Ishikawa (cell line): ENCODE results near the gene CCL15.

ENCODE experiments used
- CEBPB ChIP-seq: IDR thresholded peaks from 2 replicates; pipeline ENCODE4 v1.6.1; 2012
- CREB1 ChIP-seq: IDR thresholded peaks from 2 replicates; pipeline ENCODE4 v1.6.1; 2012; ENCODE audit warnings: low read depth
- EGR1 ChIP-seq: IDR thresholded peaks from 2 replicates; pipeline ENCODE4 v1.6.1; 2012
- EP300 ChIP-seq: IDR thresholded peaks from 2 replicates; pipeline ENCODE4 v1.6.1; 2012; ENCODE audit warnings: borderline replicate concordance
- FOXM1 ChIP-seq: IDR thresholded peaks from 2 replicates; pipeline ENCODE4 v1.6.1; 2012; ENCODE audit warnings: low read depth, borderline replicate concordance
- MAX ChIP-seq: IDR thresholded peaks from 2 replicates; pipeline ENCODE4 v1.6.1; 2012
- NFIC ChIP-seq: IDR thresholded peaks from 2 replicates; pipeline ENCODE4 v1.6.1; 2012
- RAD21 ChIP-seq: IDR thresholded peaks from 2 replicates; pipeline ENCODE4 v1.6.1; 2012; ENCODE audit warnings: low read depth
- REST ChIP-seq: IDR thresholded peaks from 2 replicates; pipeline ENCODE4 v1.6.1; 2012; ENCODE audit warnings: low read depth, mild to moderate bottlenecking
- TAF1 ChIP-seq: IDR thresholded peaks from 2 replicates; pipeline ENCODE4 v1.6.1; 2012; ENCODE audit warnings: low read depth, mild to moderate bottlenecking
- TCF12 ChIP-seq: IDR thresholded peaks from 2 replicates; pipeline ENCODE4 v1.6.1; 2012; ENCODE audit warnings: low read depth
- TEAD4 ChIP-seq: IDR thresholded peaks from 2 replicates; pipeline ENCODE4 v1.6.1; 2012
- USF1 ChIP-seq: IDR thresholded peaks from 2 replicates; pipeline ENCODE4 v1.6.1; 2012
- YY1 ChIP-seq: IDR thresholded peaks from 2 replicates; pipeline ENCODE4 v1.6.1; 2012; ENCODE audit warnings: low read depth
- ZBTB7A ChIP-seq: IDR thresholded peaks from 2 replicates; pipeline ENCODE4 v1.6.1; 2012; ENCODE audit warnings: low read depth

The CCL15 gene

GRCh38 chr17:35981908-35982330 is 19.4 kb downstream of the CCL15 start:
- TF ChIP-seq YY1: no peak
- TF ChIP-seq USF1: no peak
- TF ChIP-seq REST: no peak

GRCh38 chr17:35981246-35981645 is 20.1 kb downstream of the CCL15 start, which contains the start of gene CCL16:
Gene CCL16, minus strand, starts transcription at chr17:35981497. Its CDS starts 77 bp downstream, at chr17:35981420.
- no peak for TF ChIP-seq USF1
- TF ChIP-seq TAF1: no peak
- TF ChIP-seq REST: no peak
- TF ChIP-seq EGR1: no peak
- TF ChIP-seq MAX: no peak
- no peak for TF ChIP-seq NFIC

GRCh38 chr17:35978346-35978745 is 23.0 kb downstream of the CCL15 start:
- TF ChIP-seq YY1: no peak
- no peak for TF ChIP-seq FOXM1

- TF ChIP-seq REST (no peak), NFIC (no peak), CEBPB (no peak), MAX (no peak), TCF12 (no peak), EP300 (no peak), RAD21 (no peak), USF1 (no peak), FOXM1 (no peak), TEAD4 (no peak), EGR1 (no peak), CREB1 (no peak), YY1 (no peak), TAF1 (no peak), ZBTB7A (no peak)
Measured at GRCh38 chr17:35977509-35977908, 23.8 kb downstream of the CCL15 start.

- TF ChIP-seq USF1: no peak
- no peak for TF ChIP-seq TEAD4
- TF ChIP-seq FOXM1: no peak
- TF ChIP-seq TCF12: no peak
- TF ChIP-seq MAX: no peak
- TF ChIP-seq TAF1: no peak
- TF ChIP-seq EGR1: no peak
- TF ChIP-seq REST: no peak
Measured at GRCh38 chr17:35973333-35974260, 27.8 kb downstream of the CCL15 start.
